Activated naive CD8-positive, alpha-beta T cell treated with anti-CD3 and anti-CD28 coated beads, Interleukin-2, amount 50 U/mL, for 24 hours (primary cell): ENCODE results near the gene KRTAP21-3.
"Not testable (repeated sequence)": the region's sequence is repeated elsewhere in the genome, so short reads cannot be mapped to it uniquely, and the experiment has no call there.

Experiments used
- ATAC-seq: fragments of 150-1000 bp; cut with Tn5 transposase; one replicate; pipeline ENCODE4 v1.10.0; 2021
- DNase-seq: peaks from one replicate; pipeline ENCODE4 v3.0.0; 2021
- H3K27ac Mint-ChIP-seq: one replicate; pipeline ENCODE4 v1.8.0; 2021; ENCODE audit warnings: mild to moderate bottlenecking, mixed read lengths
- H3K27me3 Mint-ChIP-seq: one replicate; pipeline ENCODE4 v1.8.0; 2021; ENCODE audit warnings: mixed read lengths
- H3K36me3 Mint-ChIP-seq: one replicate; pipeline ENCODE4 v1.8.0; 2021; ENCODE audit warnings: low read depth, mixed read lengths
- H3K4me1 Mint-ChIP-seq: one replicate; pipeline ENCODE4 v1.8.0; 2021; ENCODE audit warnings: mixed read lengths
- H3K4me3 Mint-ChIP-seq: one replicate; pipeline ENCODE4 v1.8.0; 2021; ENCODE audit warnings: mild to moderate bottlenecking, moderate library complexity, mixed read lengths
- H3K9me3 Mint-ChIP-seq: one replicate; pipeline ENCODE4 v1.8.0; 2021; ENCODE audit warnings: mixed read lengths

The KRTAP21-3 gene

GRCh38 chr21:30718239-30718909, at the start of gene KRTAP21-3:
Gene KRTAP21-3, minus strand, starts transcription at chr21:30718777. Its CDS starts 18 bp downstream, at chr21:30718759.
- ATAC-seq, result peak; percentile 84
- H3K4me1 Mint-ChIP-seq, result peaks cover 32% of the 10 kb centered on the region
- H3K27me3 Mint-ChIP-seq, result peaks cover 5% of the 10 kb centered on the region
- H3K27ac Mint-ChIP-seq, result peak within 1 kb of the TSS; percentile 54
- peaks cover 16% of the 10 kb centered on the region for H3K9me3 Mint-ChIP-seq
- DNase-seq, result no peak
- peak within 1 kb of the TSS; percentile 38 for H3K4me3 Mint-ChIP-seq
- peaks cover 3% of the 10 kb centered on the region for H3K36me3 Mint-ChIP-seq

DNA sequence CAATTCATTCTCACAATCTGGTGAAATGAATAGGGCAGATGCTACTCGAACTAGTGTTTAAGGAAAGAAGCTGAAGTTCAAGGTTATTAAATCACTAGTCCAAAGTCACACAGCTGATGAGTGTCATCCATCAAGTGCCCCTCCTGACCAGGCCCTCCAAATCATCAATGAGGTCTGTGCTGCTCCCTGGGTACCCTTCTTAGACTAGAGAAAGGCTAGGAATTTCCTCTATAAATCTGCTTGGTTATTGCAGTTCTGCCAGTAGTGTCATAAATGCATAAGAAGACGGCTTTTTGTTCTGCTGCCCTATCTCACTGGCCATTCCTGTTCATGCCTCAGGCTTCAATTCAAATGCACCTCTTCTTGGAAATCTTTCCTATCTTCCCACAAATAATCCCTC, 42.2 kb upstream of the KRTAP21-3 start:
- Mint-ChIP-seq H3K9me3 (no peaks in the 10 kb centered on the region), H3K4me3 (no peak overlapping the region), H3K4me1 (no peaks in the 10 kb centered on the region), H3K27me3 (peaks cover under 1% of the 10 kb centered on the region), H3K27ac (no peak overlapping the region), H3K36me3 (no peaks in the 10 kb centered on the region)
- DNase-seq, result no peak
- ATAC-seq, result no peak

DNA sequence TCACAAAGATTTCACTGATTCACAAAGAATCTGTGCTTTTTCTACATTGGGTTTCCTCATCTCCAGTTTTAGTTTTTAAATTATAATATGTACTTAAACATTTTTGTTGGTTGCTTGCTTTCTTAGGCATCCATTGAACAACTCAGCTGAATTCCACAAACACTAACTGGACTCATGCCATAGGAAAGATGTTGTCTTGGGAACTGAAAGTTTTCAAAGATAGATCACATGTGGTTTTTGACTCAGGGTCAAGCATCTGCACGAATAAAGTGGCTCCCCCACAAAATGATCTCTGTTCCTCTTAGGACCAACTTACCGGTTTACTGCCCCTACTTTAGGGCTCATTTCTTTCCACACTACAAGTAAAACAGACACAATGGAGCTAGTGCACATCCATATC, 39.7 kb upstream of the KRTAP21-3 start:
- H3K27ac Mint-ChIP-seq, result no peak overlapping the region
- H3K9me3 Mint-ChIP-seq, result no peaks in the 10 kb centered on the region
- peaks cover 2% of the 10 kb centered on the region for H3K27me3 Mint-ChIP-seq
- H3K4me3 Mint-ChIP-seq, result no peak overlapping the region
- ATAC-seq, result no peak
- H3K4me1 Mint-ChIP-seq, result no peaks in the 10 kb centered on the region
- no peak for DNase-seq
- H3K36me3 Mint-ChIP-seq, result no peaks in the 10 kb centered on the region

GRCh38 chr21:30755328-30755727, 36.8 kb upstream of the KRTAP21-3 start, which contains the start of gene KRTAP21-1:
Gene KRTAP21-1, minus strand, starts transcription at chr21:30755428. Its CDS starts 50 bp downstream, at chr21:30755378.
- H3K27ac Mint-ChIP-seq, H3K4me1 Mint-ChIP-seq, H3K27me3 Mint-ChIP-seq, H3K9me3 Mint-ChIP-seq, DNase-seq, H3K36me3 Mint-ChIP-seq, H3K4me3 Mint-ChIP-seq, ATAC-seq: not testable (repeated sequence)

DNA sequence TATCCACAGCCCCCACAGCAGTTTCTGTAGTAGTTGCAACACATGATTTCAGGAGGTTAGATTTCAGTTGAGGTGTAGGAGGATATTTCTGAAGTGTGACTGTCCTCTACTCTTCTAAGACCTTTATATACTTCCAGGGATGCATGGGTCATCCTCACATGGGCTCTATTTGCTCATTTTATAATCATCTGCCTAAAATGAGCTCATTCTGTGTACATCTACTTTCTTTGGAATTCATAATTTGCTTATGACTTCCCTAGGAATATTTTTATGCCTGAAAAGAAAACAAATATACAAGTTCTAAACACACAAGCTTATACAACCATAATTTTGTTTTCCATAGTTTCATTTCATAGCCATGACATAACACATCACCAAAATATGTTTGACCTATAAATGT, 28.6 kb upstream of the KRTAP21-3 start, which contains the start of gene KRTAP21-2:
Gene KRTAP21-2, minus strand, starts transcription at position 101 of the 400 bp plus-strand sequence. Its CDS starts 57 bp downstream, at position 44.
- H3K4me3 Mint-ChIP-seq, result no peak within 1 kb of the TSS
- H3K4me1 Mint-ChIP-seq, result no peaks in the 10 kb centered on the region
- H3K36me3 Mint-ChIP-seq, result no peaks in the 10 kb centered on the region
- H3K27me3 Mint-ChIP-seq, result peaks cover 2% of the 10 kb centered on the region
- DNase-seq, result no peak
- H3K27ac Mint-ChIP-seq, result no peak within 1 kb of the TSS
- no peak for ATAC-seq
- H3K9me3 Mint-ChIP-seq, result no peaks in the 10 kb centered on the region

GRCh38 chr21:30740462-30740861, 21.9 kb upstream of the KRTAP21-3 start:
- no peak for DNase-seq
- no peak overlapping the region for H3K4me3 Mint-ChIP-seq
- no peaks in the 10 kb centered on the region for H3K4me1 Mint-ChIP-seq
- no peak for ATAC-seq
- H3K27ac Mint-ChIP-seq, result no peak overlapping the region
- no peaks in the 10 kb centered on the region for H3K9me3 Mint-ChIP-seq
- no peaks in the 10 kb centered on the region for H3K36me3 Mint-ChIP-seq
- H3K27me3 Mint-ChIP-seq, result peaks cover 7% of the 10 kb centered on the region

- no peak overlapping the region for H3K4me3 Mint-ChIP-seq
- no peaks in the 10 kb centered on the region for H3K36me3 Mint-ChIP-seq
- DNase-seq (no peak), ATAC-seq (no peak)
- no peak overlapping the region for H3K27ac Mint-ChIP-seq
- no peaks in the 10 kb centered on the region for H3K4me1 Mint-ChIP-seq
- peaks cover 4% of the 10 kb centered on the region for H3K27me3 Mint-ChIP-seq
- H3K9me3 Mint-ChIP-seq, result peaks cover 1% of the 10 kb centered on the region
Observed at GRCh38 chr21:30733026-30733425, 14.4 kb upstream of the KRTAP21-3 start.

DNA sequence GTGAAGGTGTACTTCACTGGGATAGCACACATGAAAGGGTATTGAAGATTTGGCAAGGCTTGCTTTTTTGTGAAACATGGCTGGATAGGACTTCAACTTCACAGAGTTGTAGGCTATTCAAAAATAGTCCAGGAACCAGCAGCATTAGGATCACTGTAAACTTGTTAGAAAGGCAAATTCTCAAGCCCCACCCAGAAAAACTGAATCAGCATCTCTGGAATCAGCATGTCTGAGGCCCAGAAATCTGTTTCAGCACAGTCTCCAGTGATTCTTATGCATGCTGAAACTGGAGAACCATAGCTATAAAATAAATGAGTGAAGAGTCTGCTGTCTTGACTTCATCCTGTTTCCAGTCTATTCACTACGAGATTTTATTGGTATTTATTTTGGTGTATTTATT, 8.1 kb upstream of the KRTAP21-3 start:
- ATAC-seq (no peak), DNase-seq (no peak)
- H3K4me1 Mint-ChIP-seq, result no peaks in the 10 kb centered on the region
- H3K36me3 Mint-ChIP-seq, result no peaks in the 10 kb centered on the region
- H3K27me3 Mint-ChIP-seq, result peaks cover 7% of the 10 kb centered on the region
- no peak overlapping the region for H3K27ac Mint-ChIP-seq
- H3K4me3 Mint-ChIP-seq, result no peak overlapping the region
- peaks cover 13% of the 10 kb centered on the region for H3K9me3 Mint-ChIP-seq

DNA sequence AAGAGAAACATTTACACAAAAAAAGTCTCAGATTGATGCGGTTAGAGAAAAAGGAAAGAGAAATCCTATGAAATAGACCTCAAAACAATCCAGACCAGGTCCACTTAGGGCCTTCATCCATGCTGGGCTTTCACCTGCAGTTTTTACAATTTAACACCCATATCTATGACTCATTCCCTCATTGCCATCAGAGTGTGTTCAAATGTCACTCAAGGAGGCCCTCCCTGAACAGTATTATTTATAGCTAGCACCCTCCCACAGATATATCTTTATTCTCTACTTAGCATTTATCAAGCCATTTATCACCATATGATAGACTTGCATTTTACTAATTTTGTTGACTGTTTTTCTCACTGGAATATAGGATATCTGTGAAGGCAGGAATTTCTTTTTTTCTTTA, 824 bp upstream of the KRTAP21-3 start:
- ATAC-seq (peak; percentile 81), DNase-seq (no peak)
- peaks cover 5% of the 10 kb centered on the region for H3K27me3 Mint-ChIP-seq
- peaks cover 30% of the 10 kb centered on the region for H3K4me1 Mint-ChIP-seq
- H3K9me3 Mint-ChIP-seq, result peaks cover 11% of the 10 kb centered on the region
- peaks cover 3% of the 10 kb centered on the region for H3K36me3 Mint-ChIP-seq
- no peak overlapping the region for H3K4me3 Mint-ChIP-seq
- peak overlapping the region; percentile 54 for H3K27ac Mint-ChIP-seq

DNA sequence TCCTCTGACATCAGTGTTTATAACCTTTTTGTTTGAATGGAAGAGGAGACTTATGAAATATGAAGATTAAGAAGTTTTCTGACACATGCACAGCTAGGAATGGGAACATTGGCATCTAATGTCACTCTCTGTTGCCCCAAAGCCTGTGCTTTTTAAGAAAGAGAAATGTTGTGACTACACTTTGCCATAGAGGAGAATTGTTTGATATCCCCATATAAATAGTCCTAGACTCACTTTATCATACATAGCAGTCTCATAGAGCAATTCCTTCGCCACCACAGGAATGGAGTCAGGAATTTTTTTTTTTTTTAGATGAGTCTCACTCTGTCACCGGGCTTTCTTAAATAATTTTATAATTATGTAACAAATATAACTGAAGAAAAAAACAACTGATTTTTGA, 1.5 kb downstream of the KRTAP21-3 start:
- H3K27ac Mint-ChIP-seq, result peak overlapping the region; percentile 54

DNA sequence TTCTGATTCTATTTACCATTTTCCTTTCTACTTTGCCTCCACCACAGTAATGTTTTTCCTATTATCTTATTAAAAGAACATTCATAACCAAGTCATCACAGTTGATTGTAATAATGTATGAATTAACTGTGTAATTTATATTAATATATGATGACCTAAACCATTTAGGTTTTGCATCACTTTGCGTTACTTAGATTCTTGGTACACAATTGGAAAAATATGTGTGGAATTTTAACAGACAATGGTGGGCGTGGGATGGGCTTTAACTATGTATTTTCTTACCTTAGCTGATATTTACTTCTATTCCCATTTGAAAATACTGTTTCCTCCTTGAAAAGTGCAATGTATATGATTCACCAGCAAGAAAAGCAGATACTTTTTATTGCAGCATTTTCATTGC, 3.6 kb downstream of the KRTAP21-3 start:
- H3K4me3 Mint-ChIP-seq, result no peak overlapping the region
- H3K27ac Mint-ChIP-seq, result no peak overlapping the region
- DNase-seq (no peak), ATAC-seq (no peak)
- peaks cover 38% of the 10 kb centered on the region for H3K4me1 Mint-ChIP-seq
- peaks cover 3% of the 10 kb centered on the region for H3K36me3 Mint-ChIP-seq
- peaks cover 29% of the 10 kb centered on the region for H3K9me3 Mint-ChIP-seq
- H3K27me3 Mint-ChIP-seq, result no peaks in the 10 kb centered on the region

More for the DNA sequence above, 1.5 kb downstream of the KRTAP21-3 start:
- no peak for ATAC-seq
- H3K4me3 Mint-ChIP-seq, result no peak overlapping the region
- peaks cover 19% of the 10 kb centered on the region for H3K9me3 Mint-ChIP-seq
- DNase-seq, result no peak
- H3K27me3 Mint-ChIP-seq, result peaks cover 2% of the 10 kb centered on the region
- peaks cover 3% of the 10 kb centered on the region for H3K36me3 Mint-ChIP-seq
- peaks cover 32% of the 10 kb centered on the region for H3K4me1 Mint-ChIP-seq

- Mint-ChIP-seq H3K27ac (no peak overlapping the region), H3K9me3 (peaks cover 29% of the 10 kb centered on the region), H3K4me3 (no peak overlapping the region), H3K27me3 (no peaks in the 10 kb centered on the region), H3K4me1 (peaks cover 35% of the 10 kb centered on the region), H3K36me3 (peaks cover 3% of the 10 kb centered on the region)
- ATAC-seq, result no peak
- no peak for DNase-seq
Observed at GRCh38 chr21:30714456-30714855, 4.1 kb downstream of the KRTAP21-3 start.

- Mint-ChIP-seq H3K4me1 (peaks cover 28% of the 10 kb centered on the region), H3K4me3 (no peak overlapping the region), H3K9me3 (peaks cover 29% of the 10 kb centered on the region), H3K27me3 (no peaks in the 10 kb centered on the region), H3K27ac (no peak overlapping the region), H3K36me3 (peaks cover 3% of the 10 kb centered on the region)
- no peak for DNase-seq
- ATAC-seq, result no peak
Observed at GRCh38 chr21:30713766-30714165, 4.8 kb downstream of the KRTAP21-3 start.

DNA sequence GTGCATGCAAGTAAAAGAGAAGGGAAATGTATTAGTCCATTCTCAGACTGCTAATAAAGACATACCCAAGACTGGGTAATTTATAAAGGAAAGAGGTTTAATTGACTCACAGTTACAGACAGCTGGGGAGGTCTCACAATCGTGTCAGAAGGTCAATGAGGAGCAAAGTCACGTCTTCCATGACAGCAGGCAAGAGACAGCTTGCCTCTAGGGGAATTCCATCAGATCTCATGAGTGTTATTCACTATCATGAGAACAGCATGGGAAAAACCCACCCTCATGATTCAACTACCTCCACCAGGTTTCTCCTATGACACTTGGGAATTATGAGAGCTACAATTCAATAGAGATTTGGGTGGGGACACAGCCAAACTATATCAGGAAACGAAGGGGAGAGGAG, 8.1 kb downstream of the KRTAP21-3 start:
- peaks cover 15% of the 10 kb centered on the region for H3K4me1 Mint-ChIP-seq
- no peaks in the 10 kb centered on the region for H3K36me3 Mint-ChIP-seq
- peak overlapping the region; percentile 89 for H3K27ac Mint-ChIP-seq
- no peaks in the 10 kb centered on the region for H3K27me3 Mint-ChIP-seq
- DNase-seq (no peak), ATAC-seq (peak; percentile 86)
- no peak overlapping the region for H3K4me3 Mint-ChIP-seq
- peaks cover 22% of the 10 kb centered on the region for H3K9me3 Mint-ChIP-seq

DNA sequence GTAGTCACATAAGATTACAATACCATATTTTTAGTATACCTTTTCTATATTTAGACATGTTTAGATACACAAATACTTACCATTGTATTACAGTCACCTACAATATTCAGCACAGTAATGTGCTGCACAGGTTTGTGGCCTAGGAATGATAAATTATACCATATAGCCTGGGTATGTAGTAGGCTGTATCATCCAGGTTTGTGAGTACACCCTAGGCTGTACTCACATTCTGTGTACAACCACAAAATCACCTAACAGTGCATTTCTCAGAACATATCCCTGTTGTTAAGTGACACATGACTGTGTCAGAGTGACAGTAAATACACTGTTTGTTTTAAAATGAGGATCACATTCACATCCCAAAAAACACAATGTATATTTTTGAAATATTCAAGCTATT, 11.2 kb downstream of the KRTAP21-3 start:
- Mint-ChIP-seq H3K9me3 (peaks cover 13% of the 10 kb centered on the region), H3K4me1 (peaks cover 12% of the 10 kb centered on the region), H3K27ac (no peak overlapping the region), H3K27me3 (no peaks in the 10 kb centered on the region), H3K4me3 (no peak overlapping the region), H3K36me3 (no peaks in the 10 kb centered on the region)
- no peak for ATAC-seq
- DNase-seq, result no peak
